A549 (cell line): Measurements from ENCODE around the gene FADS1. TPM values are rescaled to one million over a fixed set of nuclear protein-coding genes. Genes with fewer than 3 reads are reported as not detected.

Experiments
- ATAC-seq, 2 experiments: fragments of 200-7000 bp in 1 of 2; fragments of >200 bp in 1 of 2; cut with Nextera tagmentation in 1 of 2; cut with Tn5 transposase in 1 of 2; 3 replicates each; pipeline versions ENCODE4 v1.8.0 to v1.9.1; 2018 to 2020; ENCODE audit warnings: mild to moderate bottlenecking in 1 of 2, moderate library complexity in 1 of 2
- CTCF ChIA-PET: fragments of 300-600 bp; sonication (Branson Sonifier 250); formaldehyde crosslinking; extraction: SDS; loops from one replicate; lab custom pipeline; 2021; ENCODE audit warnings: antibody characterized with exemption, inconsistent platforms; lab: Yijun Ruan, JAX
- POLR2A ChIA-PET: fragments of 350-600 bp; formaldehyde crosslinking; extraction: SDS; loops from one replicate; lab custom pipeline; 2021; ENCODE audit warnings: antibody characterized with exemption, inconsistent platforms; lab: Yijun Ruan, JAX
- DNase-seq, 2 experiments: peaks; one replicate each; pipeline versions ENCODE4 v3.0.0 to v3.0.0-alpha.2; 2011 to 2016; ENCODE audit warnings: low read depth in 1 of 2, low spot score in 1 of 2
- FAIRE-seq: peaks from 2 replicates; lab custom pipeline; 2011; peaks lifted over from hg19 to GRCh38; lab: Jason Lieb, UNC
- H3K27ac ChIP-seq, 2 experiments: fragments of >200 bp; sonication (Bioruptor Twin); formaldehyde crosslinking; 3 replicates each; pipeline ENCODE4 v1.5.1; 2016 to 2017
- H3K4me1 ChIP-seq: fragments of >200 bp; sonication (Bioruptor Twin); formaldehyde crosslinking; 3 replicates; pipeline ENCODE4 v1.6.1; 2016
- H3K4me2 ChIP-seq: fragments of >200 bp; sonication (Bioruptor Twin); formaldehyde crosslinking; 3 replicates; pipeline ENCODE4 v1.6.1; 2016
- H3K4me3 ChIP-seq: fragments of >200 bp; sonication (Bioruptor Twin); formaldehyde crosslinking; 3 replicates; pipeline ENCODE4 v1.5.1; 2016
- H3K9me3 ChIP-seq: fragments of >200 bp; sonication (Bioruptor Twin); formaldehyde crosslinking; 3 replicates; pipeline ENCODE4 v1.6.1; 2016
- BHLHE40 ChIP-seq: IDR thresholded peaks from 2 replicates; pipeline ENCODE4 v1.6.1; 2012; ENCODE audit warnings: low read depth, low read length, inconsistent platforms
- CEBPB ChIP-seq, 2 experiments: fragments of >200 bp in 1 of 2; sonication (Bioruptor Twin) in 1 of 2; formaldehyde crosslinking in 1 of 2; IDR thresholded peaks; 2 replicates each; pipeline ENCODE4 v1.6.1; 2012 to 2016
- CHD2 ChIP-seq: fragments of 150-350 bp; IDR thresholded peaks from 2 replicates; pipeline ENCODE4 v1.6.1; 2014; ENCODE audit warnings: low read length; ENCODE audit not compliant: partially characterized antibody
- CHD4 ChIP-seq: fragments of 200-600 bp; sonication (generic); IDR thresholded peaks from 2 replicates; pipeline ENCODE4 v1.6.1; 2016; ENCODE audit warnings: antibody characterized with exemption, mild to moderate bottlenecking, borderline replicate concordance
- EHMT2 ChIP-seq: fragments of 200-600 bp; sonication (generic); IDR thresholded peaks from 2 replicates; pipeline ENCODE4 v1.6.1; 2016; ENCODE audit warnings: antibody characterized with exemption, low read depth, mild to moderate bottlenecking, moderate library complexity
- EP300 ChIP-seq, 2 experiments: fragments of >200 bp; sonication (Bioruptor Twin); formaldehyde crosslinking; IDR thresholded peaks; 2 replicates in 1 of 2; 3 replicates in 1 of 2; pipeline ENCODE4 v1.6.1; 2016 to 2017
- FOXS1 ChIP-seq: fragments of 250-450 bp; sonication (Bioruptor Pico); IDR thresholded peaks from 2 replicates; pipeline ENCODE4 v1.5.0; 2020; ENCODE audit warnings: mild to moderate bottlenecking, moderate library complexity
- GATA3 ChIP-seq: IDR thresholded peaks from 2 replicates; pipeline ENCODE4 v1.6.1; 2012; ENCODE audit warnings: borderline replicate concordance
- HOXB13 ChIP-seq: fragments of 250-450 bp; sonication (Bioruptor Pico); IDR thresholded peaks from 2 replicates; pipeline ENCODE4 v1.5.0; 2020; ENCODE audit warnings: low read depth, mild to moderate bottlenecking, moderate library complexity
- JUN ChIP-seq, 2 experiments: fragments of >200 bp; sonication (Bioruptor Twin); formaldehyde crosslinking; IDR thresholded peaks; 2 replicates in 1 of 2; 3 replicates in 1 of 2; pipeline ENCODE4 v1.6.1; 2016 to 2017
- NFE2L2 ChIP-seq: fragments of 150-350 bp; conservative IDR thresholded peaks from 2 replicates; pipeline ENCODE4 v1.6.1; 2014; ENCODE audit warnings: low read length
- NR3C1 ChIP-seq: fragments of >200 bp; sonication (Bioruptor Twin); formaldehyde crosslinking; IDR thresholded peaks from 3 replicates; pipeline ENCODE4 v1.6.1; 2017
- RNF2 ChIP-seq: fragments of 200-600 bp; sonication (generic); IDR thresholded peaks from 2 replicates; pipeline ENCODE4 v1.6.1; 2016; ENCODE audit warnings: low read depth, mild to moderate bottlenecking, antibody characterized with exemption, moderate library complexity, borderline replicate concordance
- SMC3 ChIP-seq: fragments of >200 bp; sonication (Bioruptor Twin); formaldehyde crosslinking; IDR thresholded peaks from 3 replicates; pipeline ENCODE4 v1.6.1; 2018; ENCODE audit warnings: inconsistent platforms
- SREBF2 ChIP-seq: fragments of 450-650 bp; IDR thresholded peaks from 2 replicates; pipeline ENCODE4 v1.6.1; 2014; ENCODE audit warnings: mild to moderate bottlenecking, moderate library complexity
- ZC3H11A ChIP-seq: fragments of 450-650 bp; IDR thresholded peaks from 2 replicates; pipeline ENCODE4 v1.6.1; 2014; ENCODE audit warnings: antibody characterized with exemption, mild to moderate bottlenecking
- ZFP36 ChIP-seq: fragments of 450-650 bp; IDR thresholded peaks from 2 replicates; pipeline ENCODE4 v1.6.1; 2014; ENCODE audit warnings: borderline replicate concordance; ENCODE audit not compliant: partially characterized antibody
- ZNF302 ChIP-seq: fragments of 250-450 bp; sonication (Bioruptor Pico); IDR thresholded peaks from 2 replicates; pipeline ENCODE4 v1.9.0; 2021; ENCODE audit warnings: inconsistent platforms, mild to moderate bottlenecking, moderate library complexity
- WGBS: methylation state at CpG from one replicate; pipeline ENCODE4 v1.1.6; 2017; ENCODE audit errors: missing lambda C conversion rate; 5-methylcytosine and 5-hydroxymethylcytosine counted together
- polyA plus RNA-seq, 4 experiments: library from polyadenylated mRNA; depleted of rRNA in 3 of 4; stranded (reverse); fragments of >200 nt; fragmentation: RNase III in 1 of 4; extraction: RNeasy Plus Mini Kit Qiagen cat#74134 plus additional on column Dnase treatment in 1 of 4; gene quantifications; 2 replicates in 3 of 4; 3 replicates in 1 of 4; pipeline ENCODE4 v1.2.3, GENCODE V29; 2011 to 2017
- TF ChIP-seq, protein P1 (sequence below): IDR thresholded peaks from 2 replicates; pipeline ENCODE4 v1.6.1; 2012
- TF ChIP-seq, protein P2 (sequence below): fragments of 250-450 bp; sonication (Bioruptor Pico); IDR thresholded peaks from 2 replicates; pipeline ENCODE4 v1.5.0; 2021; ENCODE audit warnings: mild to moderate bottlenecking, moderate library complexity, borderline replicate concordance
- TF ChIP-seq, protein P3 (sequence below): fragments of 250-450 bp; sonication (Bioruptor Pico); IDR thresholded peaks from 2 replicates; pipeline ENCODE4 v1.5.0; 2020; ENCODE audit warnings: low read depth, mild to moderate bottlenecking, moderate library complexity
- TF ChIP-seq, protein P4 (sequence below): fragments of 450-650 bp; IDR thresholded peaks from 2 replicates; pipeline ENCODE4 v1.6.1; 2014; ENCODE audit warnings: antibody characterized with exemption

The FADS1 gene
- polyA plus RNA-seq, 2 of the 4 experiments (the other 2 are of a cell fraction) = 163 to 205 TPM

DNA sequence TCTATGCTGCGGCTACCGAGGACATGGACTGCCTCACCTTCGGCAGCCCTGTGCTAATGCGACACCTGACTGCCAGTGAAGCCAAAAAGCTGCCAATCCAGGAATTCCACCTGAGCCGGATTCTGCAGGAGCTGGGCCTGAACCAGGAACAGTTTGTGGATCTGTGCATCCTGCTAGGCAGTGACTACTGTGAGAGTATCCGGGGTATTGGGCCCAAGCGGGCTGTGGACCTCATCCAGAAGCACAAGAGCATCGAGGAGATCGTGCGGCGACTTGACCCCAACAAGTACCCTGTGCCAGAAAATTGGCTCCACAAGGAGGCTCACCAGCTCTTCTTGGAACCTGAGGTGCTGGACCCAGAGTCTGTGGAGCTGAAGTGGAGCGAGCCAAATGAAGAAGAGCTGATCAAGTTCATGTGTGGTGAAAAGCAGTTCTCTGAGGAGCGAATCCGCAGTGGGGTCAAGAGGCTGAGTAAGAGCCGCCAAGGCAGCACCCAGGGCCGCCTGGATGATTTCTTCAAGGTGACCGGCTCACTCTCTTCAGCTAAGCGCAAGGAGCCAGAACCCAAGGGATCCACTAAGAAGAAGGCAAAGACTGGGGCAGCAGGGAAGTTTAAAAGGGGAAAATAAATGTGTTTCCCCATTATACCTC, 20.8 kb downstream of the FADS1 start:
- Histone ChIP-seq H3K27ac (no peak overlapping the region), H3K4me2 (no peak overlapping the region), H3K4me3 (no peak overlapping the region), H3K4me1 (peaks cover 37% of the 10 kb centered on the region), H3K9me3 (no peaks in the 10 kb centered on the region)
- no peak for DNase-seq
- no peak for ATAC-seq
- TF ChIP-seq ZFP36 (no peak), EP300 (IDR thresholded peaks at IDR 0.05) (no peak), CHD4 (no peak), SMC3 (no peak), JUN (IDR thresholded peaks at IDR 0.05) (no peak), CHD2 (no peak)
- TF ChIP-seq, protein P1, sequence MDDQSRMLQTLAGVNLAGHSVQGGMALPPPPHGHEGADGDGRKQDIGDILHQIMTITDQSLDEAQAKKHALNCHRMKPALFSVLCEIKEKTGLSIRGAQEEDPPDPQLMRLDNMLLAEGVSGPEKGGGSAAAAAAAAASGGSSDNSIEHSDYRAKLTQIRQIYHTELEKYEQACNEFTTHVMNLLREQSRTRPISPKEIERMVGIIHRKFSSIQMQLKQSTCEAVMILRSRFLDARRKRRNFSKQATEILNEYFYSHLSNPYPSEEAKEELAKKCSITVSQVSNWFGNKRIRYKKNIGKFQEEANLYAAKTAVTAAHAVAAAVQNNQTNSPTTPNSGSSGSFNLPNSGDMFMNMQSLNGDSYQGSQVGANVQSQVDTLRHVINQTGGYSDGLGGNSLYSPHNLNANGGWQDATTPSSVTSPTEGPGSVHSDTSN = no peak
- TF ChIP-seq, all 56 proteins: peak for 0
- POLR2A ChIA-PET = interaction anchor here (1.3 to 1.5 kb wide), 2 partner anchors 11 to 313 kb away, joined by 3 to 5 read pairs; no protein-coding TSS in a partner anchor
- no peak for FAIRE-seq
- CTCF ChIA-PET = interaction anchor here (0.9 to 8.5 kb wide), 32 partner anchors 8 to 582 kb away, joined by 3 to 145 read pairs (median 8); partner anchors contain the start of genes FADS1 and FADS2
- 92% methylated on average over 18 of the region's 18 CpGs for WGBS

DNA sequence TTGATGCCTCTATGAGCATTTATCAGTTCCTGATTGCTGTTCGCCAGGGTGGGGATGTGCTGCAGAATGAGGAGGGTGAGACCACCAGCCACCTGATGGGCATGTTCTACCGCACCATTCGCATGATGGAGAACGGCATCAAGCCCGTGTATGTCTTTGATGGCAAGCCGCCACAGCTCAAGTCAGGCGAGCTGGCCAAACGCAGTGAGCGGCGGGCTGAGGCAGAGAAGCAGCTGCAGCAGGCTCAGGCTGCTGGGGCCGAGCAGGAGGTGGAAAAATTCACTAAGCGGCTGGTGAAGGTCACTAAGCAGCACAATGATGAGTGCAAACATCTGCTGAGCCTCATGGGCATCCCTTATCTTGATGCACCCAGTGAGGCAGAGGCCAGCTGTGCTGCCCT, 21.3 kb downstream of the FADS1 start:
- 91% methylated on average over 12 of the region's 12 CpGs for WGBS
- Histone ChIP-seq H3K4me1 (peaks cover 33% of the 10 kb centered on the region), H3K4me2 (no peak overlapping the region), H3K9me3 (no peaks in the 10 kb centered on the region), H3K27ac (no peak overlapping the region), H3K4me3 (no peak overlapping the region)
- POLR2A ChIA-PET = no interaction called here
- ATAC-seq = no peak
- CTCF ChIA-PET = interaction anchor here (0.6 to 8.5 kb wide), 17 partner anchors 12 to 516 kb away, joined by 3 to 145 read pairs (median 14); partner anchors contain the start of genes FADS1 and FADS2
- TF ChIP-seq SREBF2 (no peak), FOXS1 (CRISPR knock-in tag) (no peak), ZC3H11A (no peak), CEBPB (IDR thresholded peaks at IDR 0.05) (no peak)
- no peak for DNase-seq
- FAIRE-seq = no peak

DNA sequence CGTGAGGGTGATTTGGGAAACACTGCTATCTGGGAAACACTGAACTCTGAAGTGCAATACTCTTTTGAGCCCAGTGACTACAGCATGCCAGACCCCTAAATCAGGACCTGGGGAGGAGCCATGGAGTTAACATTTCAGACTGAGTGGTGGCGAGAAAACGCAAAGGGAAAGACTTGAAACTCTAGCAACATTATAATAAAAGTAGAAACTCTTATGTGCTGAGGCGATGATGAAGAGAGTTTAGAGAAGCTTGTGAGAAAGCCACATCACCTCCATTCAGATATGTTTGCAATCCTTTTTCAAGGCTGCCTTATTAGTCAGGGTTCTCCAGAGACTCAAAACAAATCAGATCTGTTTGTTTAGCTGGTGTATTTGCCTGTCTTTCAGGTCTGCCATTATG, 22.2 kb downstream of the FADS1 start:
- no peak overlapping the region for H3K4me3 ChIP-seq
- no peak overlapping the region for H3K27ac ChIP-seq
- TF ChIP-seq NFE2L2 = no peak
- CTCF ChIA-PET = interaction anchor here (0.6 to 8.5 kb wide), 7 partner anchors 13 to 314 kb away, joined by 3 to 121 read pairs (median 13); partner anchors contain the start of gene FADS2
- H3K4me2 ChIP-seq = no peak overlapping the region; the same call in 2 of the 3 replicates
- H3K9me3 ChIP-seq = no peaks in the 10 kb centered on the region
- peaks cover 26% of the 10 kb centered on the region; the same call in 1 of the 3 replicates for H3K4me1 ChIP-seq
- ATAC-seq = no peak
- FAIRE-seq = no peak
- WGBS = 89% methylated on average over 4 of the region's 4 CpGs
- DNase-seq = no peak
- POLR2A ChIA-PET = no interaction called here

DNA sequence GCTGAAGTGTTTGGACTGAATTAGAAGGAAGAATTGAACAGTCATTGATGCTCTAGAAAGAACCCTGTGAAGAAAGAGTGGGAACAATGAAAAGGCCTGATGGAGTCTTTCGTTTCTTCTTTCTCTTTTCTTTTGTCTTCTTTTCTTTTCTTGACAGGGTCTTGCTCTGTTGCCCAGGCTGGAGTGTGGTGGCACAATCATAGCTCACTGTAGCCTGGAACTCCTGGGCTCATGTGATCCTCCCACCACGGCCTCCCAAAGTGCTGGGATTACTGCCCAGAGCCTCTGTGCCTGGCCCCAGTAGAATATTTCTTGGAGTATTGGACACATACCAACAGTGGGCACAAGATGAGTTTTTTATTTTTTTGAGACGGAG, 23.0 kb downstream of the FADS1 start:
- DNase-seq (no peak), ATAC-seq (no peak), FAIRE-seq (no peak)
- 60% methylated on average over 3 of the region's 3 CpGs for WGBS
- TF ChIP-seq SMC3 (no peak), RNF2 (no peak), BHLHE40 (no peak), NR3C1 (no peak), EHMT2 (no peak), HOXB13 (CRISPR knock-in tag) (no peak), CHD2 (no peak), ZNF302 (no peak), GATA3 (no peak)
- TF ChIP-seq, protein P2, sequence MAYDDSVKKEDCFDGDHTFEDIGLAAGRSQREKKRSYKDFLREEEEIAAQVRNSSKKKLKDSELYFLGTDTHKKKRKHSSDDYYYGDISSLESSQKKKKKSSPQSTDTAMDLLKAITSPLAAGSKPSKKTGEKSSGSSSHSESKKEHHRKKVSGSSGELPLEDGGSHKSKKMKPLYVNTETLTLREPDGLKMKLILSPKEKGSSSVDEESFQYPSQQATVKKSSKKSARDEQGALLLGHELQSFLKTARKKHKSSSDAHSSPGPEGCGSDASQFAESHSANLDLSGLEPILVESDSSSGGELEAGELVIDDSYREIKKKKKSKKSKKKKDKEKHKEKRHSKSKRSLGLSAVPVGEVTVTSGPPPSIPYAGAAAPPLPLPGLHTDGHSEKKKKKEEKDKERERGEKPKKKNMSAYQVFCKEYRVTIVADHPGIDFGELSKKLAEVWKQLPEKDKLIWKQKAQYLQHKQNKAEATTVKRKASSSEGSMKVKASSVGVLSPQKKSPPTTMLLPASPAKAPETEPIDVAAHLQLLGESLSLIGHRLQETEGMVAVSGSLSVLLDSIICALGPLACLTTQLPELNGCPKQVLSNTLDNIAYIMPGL (CRISPR knock-in tag) = no peak
- TF ChIP-seq, protein P3, sequence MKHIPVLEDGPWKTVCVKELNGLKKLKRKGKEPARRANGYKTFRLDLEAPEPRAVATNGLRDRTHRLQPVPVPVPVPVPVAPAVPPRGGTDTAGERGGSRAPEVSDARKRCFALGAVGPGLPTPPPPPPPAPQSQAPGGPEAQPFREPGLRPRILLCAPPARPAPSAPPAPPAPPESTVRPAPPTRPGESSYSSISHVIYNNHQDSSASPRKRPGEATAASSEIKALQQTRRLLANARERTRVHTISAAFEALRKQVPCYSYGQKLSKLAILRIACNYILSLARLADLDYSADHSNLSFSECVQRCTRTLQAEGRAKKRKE (CRISPR knock-in tag) = no peak
- TF ChIP-seq, protein P4, sequence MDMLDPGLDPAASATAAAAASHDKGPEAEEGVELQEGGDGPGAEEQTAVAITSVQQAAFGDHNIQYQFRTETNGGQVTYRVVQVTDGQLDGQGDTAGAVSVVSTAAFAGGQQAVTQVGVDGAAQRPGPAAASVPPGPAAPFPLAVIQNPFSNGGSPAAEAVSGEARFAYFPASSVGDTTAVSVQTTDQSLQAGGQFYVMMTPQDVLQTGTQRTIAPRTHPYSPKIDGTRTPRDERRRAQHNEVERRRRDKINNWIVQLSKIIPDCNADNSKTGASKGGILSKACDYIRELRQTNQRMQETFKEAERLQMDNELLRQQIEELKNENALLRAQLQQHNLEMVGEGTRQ = no peak
- POLR2A ChIA-PET = interaction anchor here (1.4 to 2.5 kb wide), 2 partner anchors 21 to 318 kb away, joined by 4 to 17 read pairs; no protein-coding TSS in a partner anchor
- Histone ChIP-seq H3K4me2 (peak overlapping the region; percentile 76), H3K27ac (peak overlapping the region in 1 of 2 experiments; percentile 100; a peak in 3 of 6 replicates), H3K4me3 (peak overlapping the region; percentile 56), H3K9me3 (no peaks in the 10 kb centered on the region), H3K4me1 (peaks cover 26% of the 10 kb centered on the region; the same call in 1 of the 3 replicates)
- CTCF ChIA-PET = interaction anchor here (1.2 to 10.3 kb wide), 8 partner anchors 13 to 315 kb away, joined by 3 to 147 read pairs (median 14); partner anchors contain the start of gene FADS1
